ENCODE results near the gene C11orf97. TPM values are rescaled to one million over a fixed set of nuclear protein-coding genes. Genes with fewer than 3 reads are reported as not detected.

C11orf97 gene
- total RNA-seq, 2 donors from 2014 or later, result not detected

- Histone ChIP-seq H3K4me3 (no peak overlapping the region), H3K36me3 (replicated peaks in 1 of 2; ENCODE audit: insufficient read depth in 1 of 2, low read depth in 2 of 2) (no peaks in the 10 kb centered on the region), H3K27me3 (no peaks in the 10 kb centered on the region), H3K4me1 (peaks cover 7% of the 10 kb centered on the region), H3K9me3 (no peaks in the 10 kb centered on the region), H3K27ac (no peak overlapping the region)
- no peak for DNase-seq
- no peak for ATAC-seq
- intact Hi-C loops (cut with DNase I), result no loop called here
- 64 to 68% methylated on average over 3 of the region's 3 CpGs for WGBS, 2 donors
- TF ChIP-seq POLR2A (IDR thresholded peaks at IDR 0.05) (no peak), CTCF (IDR thresholded peaks at IDR 0.05) (no peak)
Observed at GRCh38 chr11:94537031-94537600, 24.9 kb downstream of the C11orf97 start.

GRCh38 chr11:94539420-94539819 is 27.2 kb downstream of the C11orf97 start:
- no peak overlapping the region for H3K27ac ChIP-seq
- 13 to 23% methylated on average over 1 of the region's 1 CpG for WGBS, 2 donors

GRCh38 chr11:94543695-94544645 is 31.7 kb downstream of the C11orf97 start, which contains the start of gene FUT4:
FUT4 (plus strand) TSS chr11:94543921; CDS start chr11:94544134, 213 bp downstream.
- ATAC-seq, result peak; percentile 92
- Histone ChIP-seq H3K4me3 (peak within 1 kb of the TSS; percentile 65 to 68), H3K27ac (peak within 1 kb of the TSS; percentile 91 to 100 (median 96)), H3K27me3 (no peaks in the 10 kb centered on the region), H3K36me3 (replicated peaks in 1 of 2; ENCODE audit: insufficient read depth in 1 of 2, low read depth in 2 of 2) (no peaks in the 10 kb centered on the region), H3K4me1 (peaks cover 45% of the 10 kb centered on the region), H3K9me3 (no peaks in the 10 kb centered on the region)
- DNase-seq, result peak; percentile 93 to 95 (median 94)
- WGBS, 2 donors, result 0% methylated on average over 18 to 101 of the region's 109 CpGs
- TF ChIP-seq POLR2A (IDR thresholded peaks at IDR 0.05) (peak; percentile 94 to 95 (median 94)), CTCF (IDR thresholded peaks at IDR 0.05) (peak in 3 of 7 experiments; percentile 1 to 9 (median 8))
- intact Hi-C loops (cut with DNase I), result no loop called here

More at GRCh38 chr11:94539420-94539819, 27.2 kb downstream of the C11orf97 start:
- intact Hi-C loops (cut with DNase I), result no loop called here
- Histone ChIP-seq H3K9me3 (no peaks in the 10 kb centered on the region), H3K4me1 (peaks cover 17% of the 10 kb centered on the region), H3K27me3 (no peaks in the 10 kb centered on the region), H3K4me3 (no peak overlapping the region), H3K36me3 (replicated peaks in 1 of 2; ENCODE audit: insufficient read depth in 1 of 2, low read depth in 2 of 2) (no peaks in the 10 kb centered on the region)
- no peak for ATAC-seq
- DNase-seq, result peak in 2 of 4 donors; percentile 16 to 21
- TF ChIP-seq POLR2A (IDR thresholded peaks at IDR 0.05) (no peak), CTCF (IDR thresholded peaks at IDR 0.05) (no peak)

GRCh38 chr11:94544646-94545263 is 32.5 kb downstream of the C11orf97 start:
- TF ChIP-seq CTCF (IDR thresholded peaks at IDR 0.05) (peak in 1 of 7 experiments; percentile 3), POLR2A (IDR thresholded peaks at IDR 0.05) (no peak)
- Histone ChIP-seq H3K4me1 (peaks cover 50% of the 10 kb centered on the region), H3K4me3 (peak overlapping the region; percentile 65 to 68), H3K27ac (peak overlapping the region; percentile 91 to 100 (median 96)), H3K27me3 (no peaks in the 10 kb centered on the region), H3K36me3 (replicated peaks in 1 of 2; ENCODE audit: insufficient read depth in 1 of 2, low read depth in 2 of 2) (no peaks in the 10 kb centered on the region), H3K9me3 (no peaks in the 10 kb centered on the region)
- DNase-seq, result peak in 3 of 4 donors; percentile 20 to 42 (median 31)
- peak; percentile 21 for ATAC-seq
- intact Hi-C loops (cut with DNase I), result no loop called here
- 2 to 7% methylated on average over 5 to 43 of the region's 59 CpGs for WGBS, 2 donors

All from body of pancreas (tissue), 4 donors.